NCI-H446 treated with DMSO at 0.1 percent for 48 hours (cell line): ENCODE results near the gene CHN2.
"Not testable (repeated sequence)": the region's sequence is repeated elsewhere in the genome, so short reads cannot be mapped to it uniquely, and the experiment has no call there.

ENCODE experiments used
- DNase-seq: peaks from one replicate; lab custom pipeline; 2025; lab: John Stamatoyannopoulos, UW

CHN2 gene

GRCh38 chr7:29499932-29500331 lies 305.4 kb downstream of the CHN2 start:
- DNase-seq = no peak

- no peak for DNase-seq
These were observed 306.1 kb downstream of the CHN2 start for GRCh38 chr7:29500719-29501118.

GRCh38 chr7:29502133-29502532 lies 307.6 kb downstream of the CHN2 start:
- DNase-seq = no peak

GRCh38 chr7:29505931-29506330 lies 311.4 kb downstream of the CHN2 start:
- DNase-seq = no peak

- no peak for DNase-seq
These were observed 314.0 kb downstream of the CHN2 start for GRCh38 chr7:29508608-29509007.

- DNase-seq = no peak
These were observed 315.5 kb downstream of the CHN2 start for GRCh38 chr7:29510028-29510427.

- DNase-seq = no peak
These were observed 316.8 kb downstream of the CHN2 start for GRCh38 chr7:29511337-29511736.

GRCh38 chr7:29511851-29512250 lies 317.3 kb downstream of the CHN2 start:
- no peak for DNase-seq

- DNase-seq = no peak
These were observed 321.9 kb downstream of the CHN2 start for GRCh38 chr7:29516491-29516890.

- DNase-seq = no peak
These were observed 324.0 kb downstream of the CHN2 start for GRCh38 chr7:29518616-29519015.

GRCh38 chr7:29523728-29524127 lies 329.2 kb downstream of the CHN2 start:
- no peak for DNase-seq

GRCh38 chr7:29527505-29528108 lies 333.0 kb downstream of the CHN2 start:
- DNase-seq = no peak

- DNase-seq = not testable (repeated sequence)
These were observed 334.0 kb downstream of the CHN2 start for GRCh38 chr7:29528526-29528925.
